ENCODE measurements around the gene SERPINF2.
A peak's percentile ranks its signal among the peaks of the same experiment; 100 is the strongest.
"Not testable (repeated sequence)": the region's sequence is repeated elsewhere in the genome, so short reads cannot be mapped to it uniquely, and the experiment has no call there.

Gene SERPINF2

DNA sequence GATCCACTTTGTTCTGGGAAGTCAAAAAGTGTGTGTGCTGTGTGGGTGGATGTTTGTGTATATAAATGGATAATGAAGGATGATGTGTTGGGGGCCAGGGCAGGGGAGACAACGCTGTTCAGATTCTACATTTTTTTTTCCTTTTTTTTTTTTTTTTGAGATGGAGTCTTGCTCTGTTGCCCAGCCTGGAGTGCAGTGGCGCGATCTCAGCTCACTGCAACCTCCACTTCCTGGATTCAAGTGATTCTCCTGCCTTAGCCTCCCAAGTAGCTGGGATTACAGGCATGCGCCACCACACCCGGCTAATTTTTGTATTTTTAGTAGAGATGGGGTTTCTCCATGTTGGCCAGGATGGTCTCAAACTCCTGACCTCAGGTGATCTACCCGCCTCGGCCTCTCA is 22.0 kb downstream of the SERPINF2 start:
- DNase-seq: not testable (repeated sequence)

DNA sequence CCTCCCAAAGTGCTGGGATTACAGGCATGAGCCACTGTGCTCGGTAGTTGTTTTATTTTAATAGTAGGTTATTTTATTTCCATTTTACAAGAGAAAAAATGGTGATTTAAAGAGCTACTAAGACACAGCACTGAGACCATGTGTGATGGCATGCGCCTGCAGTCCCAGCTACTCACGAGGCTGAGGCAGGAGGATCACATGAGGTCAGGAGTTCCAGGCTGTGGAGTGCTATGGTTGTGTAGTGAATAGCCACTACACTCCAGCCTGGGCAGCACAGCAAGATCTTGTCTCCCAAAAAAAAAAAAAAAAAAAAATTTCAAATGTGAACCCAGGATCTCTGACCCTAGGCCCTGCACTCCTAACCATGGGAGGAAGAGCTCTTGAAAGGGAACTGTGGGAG is 22.9 kb downstream of the SERPINF2 start:
- no peak for DNase-seq

DNA sequence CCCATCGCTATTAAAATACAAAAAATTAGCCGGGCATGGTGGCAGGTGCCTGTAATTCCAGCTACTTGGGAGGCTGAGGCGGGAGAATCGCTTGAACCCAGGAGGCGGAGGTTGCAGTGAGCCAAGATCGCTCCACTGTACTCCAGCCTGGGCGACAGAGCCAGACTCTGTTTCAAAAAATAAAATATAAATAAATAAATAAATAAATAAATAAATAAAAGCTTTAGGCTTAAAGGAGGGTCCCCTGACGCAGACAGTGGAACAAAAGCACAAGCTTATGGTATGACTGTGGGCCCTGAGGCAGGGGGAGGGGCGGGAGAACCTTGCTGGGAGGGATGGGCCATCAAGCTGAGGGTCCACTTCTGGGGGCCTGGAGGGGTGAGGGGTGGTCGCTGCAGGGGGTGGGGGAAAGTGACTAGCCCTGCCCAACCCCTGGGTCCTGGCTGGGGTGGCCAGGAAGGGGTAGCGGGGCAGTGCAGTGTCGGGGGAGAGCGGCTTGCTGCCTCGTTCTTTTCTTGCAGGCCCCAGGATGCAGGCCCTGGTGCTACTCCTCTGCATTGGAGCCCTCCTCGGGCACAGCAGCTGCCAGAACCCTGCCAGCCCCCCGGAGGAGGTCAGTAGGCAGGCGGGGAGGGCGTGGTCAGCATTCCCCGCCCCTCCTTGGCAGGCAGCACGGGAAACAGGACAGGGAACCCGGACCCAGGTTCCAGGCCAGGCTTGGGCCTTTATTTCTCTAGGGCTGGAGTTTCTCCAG is 23.9 kb downstream of the SERPINF2 start:
- no peak for DNase-seq

DNA sequence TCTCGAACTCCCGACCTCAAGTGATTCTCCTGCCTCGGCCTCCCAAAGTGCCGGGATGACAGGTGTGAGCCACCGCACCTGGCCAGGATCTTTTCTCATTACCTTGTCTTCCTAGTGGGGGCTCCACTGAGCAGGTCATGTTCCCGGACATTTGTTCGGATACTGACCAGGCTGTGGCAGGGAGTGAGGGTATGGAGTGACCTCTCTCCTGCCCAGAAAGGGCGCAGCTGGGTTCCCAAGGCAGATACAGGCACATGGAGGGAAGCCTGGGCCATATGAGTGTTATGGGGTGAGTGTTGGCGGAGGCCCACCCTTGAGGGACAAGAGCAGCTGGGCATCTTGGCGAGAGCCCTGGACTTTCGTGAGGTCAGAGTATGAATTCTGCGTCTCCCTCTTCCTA is 24.7 kb downstream of the SERPINF2 start:
- no peak for DNase-seq

DNA sequence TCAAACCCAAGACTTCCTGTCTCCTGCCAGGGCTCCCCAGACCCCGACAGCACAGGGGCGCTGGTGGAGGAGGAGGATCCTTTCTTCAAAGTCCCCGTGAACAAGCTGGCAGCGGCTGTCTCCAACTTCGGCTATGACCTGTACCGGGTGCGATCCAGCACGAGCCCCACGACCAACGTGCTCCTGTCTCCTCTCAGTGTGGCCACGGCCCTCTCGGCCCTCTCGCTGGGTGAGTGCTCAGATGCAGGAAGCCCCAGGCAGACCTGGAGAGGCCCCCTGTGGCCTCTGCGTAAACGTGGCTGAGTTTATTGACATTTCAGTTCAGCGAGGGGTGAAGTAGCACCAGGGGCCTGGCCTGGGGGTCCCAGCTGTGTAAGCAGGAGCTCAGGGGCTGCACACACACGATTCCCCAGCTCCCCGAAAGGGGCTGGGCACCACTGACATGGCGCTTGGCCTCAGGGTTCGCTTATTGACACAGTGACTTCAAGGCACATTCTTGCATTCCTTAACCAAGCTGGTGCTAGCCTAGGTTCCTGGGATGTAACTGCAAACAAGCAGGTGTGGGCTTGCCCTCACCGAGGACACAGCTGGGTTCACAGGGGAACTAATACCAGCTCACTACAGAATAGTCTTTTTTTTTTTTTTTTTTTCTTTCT is 27.3 kb downstream of the SERPINF2 start:
- DNase-seq: peak; percentile 18

DNA sequence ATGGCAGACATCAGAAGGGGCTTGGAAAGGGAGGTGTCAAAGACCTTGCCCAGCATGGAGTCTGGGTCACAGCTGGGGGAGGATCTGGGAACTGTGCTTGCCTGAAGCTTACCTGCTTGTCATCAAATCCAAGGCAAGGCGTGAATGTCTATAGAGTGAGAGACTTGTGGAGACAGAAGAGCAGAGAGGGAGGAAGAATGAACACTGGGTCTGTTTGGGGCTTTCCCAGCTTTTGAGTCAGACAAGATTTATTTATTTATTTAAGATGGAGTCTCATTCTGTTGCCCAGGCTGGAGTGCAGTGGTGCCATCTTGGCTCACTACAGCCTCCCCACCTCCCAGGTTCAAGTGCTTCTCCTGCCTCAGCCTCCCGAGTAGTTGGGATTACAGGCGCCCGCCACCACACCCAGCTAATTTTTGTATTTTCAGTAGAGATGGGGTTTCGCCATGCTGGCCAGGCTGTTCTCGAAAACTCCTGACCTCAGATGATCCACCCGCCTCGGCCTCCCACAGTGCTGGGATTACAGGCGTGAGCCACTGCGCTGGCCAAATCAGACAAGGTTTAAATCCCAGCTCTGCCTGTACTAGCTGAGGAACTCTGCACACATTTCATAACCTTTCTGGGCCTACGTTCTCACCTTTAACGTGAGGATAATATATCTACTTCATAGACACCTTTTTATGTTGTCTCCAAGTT is 30.5 kb downstream of the SERPINF2 start:
- DNase-seq: not testable (repeated sequence)

DNA sequence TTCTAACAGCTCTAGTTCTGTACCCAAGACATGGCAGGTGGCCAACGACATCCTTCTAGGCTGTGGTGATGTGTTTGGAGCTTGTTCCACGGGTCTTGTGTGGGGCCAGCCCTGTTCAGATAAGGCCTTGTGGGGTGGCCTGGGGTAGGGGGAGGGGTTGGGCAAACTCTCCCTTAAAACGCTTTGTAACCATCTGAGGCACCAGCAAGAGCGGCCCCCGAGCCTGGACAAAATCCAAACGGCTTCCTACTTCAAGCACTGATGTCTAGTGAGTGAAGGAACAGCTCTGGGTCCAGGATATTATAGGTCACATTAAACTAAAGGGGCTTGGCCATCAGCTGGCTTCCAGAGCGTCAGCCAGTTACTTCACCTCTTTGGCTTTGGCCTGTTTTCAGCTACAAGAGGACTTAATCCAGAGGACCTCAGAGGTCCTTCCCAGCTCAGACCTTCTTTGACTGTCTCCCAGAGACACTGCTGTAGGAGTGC is 31.1 kb downstream of the SERPINF2 start:
- no peak for DNase-seq

DNA sequence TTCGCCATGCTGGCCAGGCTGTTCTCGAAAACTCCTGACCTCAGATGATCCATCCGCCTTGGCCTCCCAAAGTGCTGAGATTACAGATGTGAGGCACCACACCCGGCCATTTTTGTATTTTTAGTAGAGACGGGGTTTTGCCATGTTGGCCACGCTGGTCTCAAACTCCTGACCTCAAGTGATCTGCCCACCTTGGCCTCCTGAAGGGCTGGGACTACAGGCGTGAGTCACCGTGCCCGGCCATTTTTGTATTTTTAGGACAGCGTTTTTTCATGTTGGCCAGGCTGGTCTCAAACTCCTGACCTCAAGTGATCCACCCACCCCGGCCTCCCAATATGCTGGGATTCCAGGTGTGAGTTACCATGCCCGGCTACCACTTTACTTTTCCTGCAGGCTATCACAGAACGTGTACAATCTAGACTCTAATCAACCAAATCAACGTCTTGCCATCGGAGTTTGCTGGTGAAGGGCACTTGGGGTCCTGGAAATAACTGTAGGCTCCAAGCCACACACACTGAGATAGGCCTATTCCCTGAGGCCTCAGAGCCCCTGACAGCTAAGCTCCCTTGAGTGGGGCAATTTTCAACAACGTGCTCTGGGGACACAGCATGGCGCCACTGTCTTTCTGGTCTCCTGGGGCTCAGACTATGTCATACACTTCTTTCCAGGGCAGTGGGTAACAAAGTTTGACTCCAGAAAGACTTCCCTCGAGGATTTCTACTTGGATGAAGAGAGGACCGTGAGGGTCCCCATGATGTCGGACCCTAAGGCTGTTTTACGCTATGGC is 31.9 kb downstream of the SERPINF2 start:
- no peak for DNase-seq

DNA sequence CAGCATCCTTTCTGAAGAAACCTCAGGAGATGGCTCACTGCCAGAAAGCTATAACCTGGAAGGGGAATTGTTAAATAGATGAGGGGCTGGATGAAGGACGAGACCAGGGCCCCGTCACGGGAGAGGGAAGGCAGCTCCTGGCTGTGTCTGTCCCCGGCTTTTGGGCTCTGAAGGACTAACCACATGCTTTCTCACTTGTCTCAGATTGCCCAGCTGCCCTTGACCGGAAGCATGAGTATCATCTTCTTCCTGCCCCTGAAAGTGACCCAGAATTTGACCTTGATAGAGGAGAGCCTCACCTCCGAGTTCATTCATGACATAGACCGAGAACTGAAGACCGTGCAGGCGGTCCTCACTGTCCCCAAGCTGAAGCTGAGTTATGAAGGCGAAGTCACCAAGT is 33.7 kb downstream of the SERPINF2 start:
- no peak for DNase-seq

DNA sequence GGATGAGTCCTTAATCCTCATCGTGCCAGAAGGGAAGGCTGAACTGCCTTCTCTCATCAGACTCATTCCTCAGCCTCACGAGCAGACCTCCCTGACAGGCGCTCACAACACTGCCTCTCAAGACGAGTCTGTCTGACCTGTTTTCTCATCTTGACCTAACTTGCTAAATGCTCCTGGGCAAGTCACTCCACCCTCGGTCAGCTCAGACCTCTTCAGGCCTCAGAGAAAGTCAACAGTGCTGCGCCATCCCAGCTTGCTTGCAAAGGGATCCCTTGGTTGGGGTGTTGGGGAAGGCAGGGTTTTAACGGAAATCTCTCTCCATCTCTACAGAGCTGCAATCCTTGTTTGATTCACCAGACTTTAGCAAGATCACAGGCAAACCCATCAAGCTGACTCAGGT is 34.2 kb downstream of the SERPINF2 start:
- DNase-seq: no peak

DNA sequence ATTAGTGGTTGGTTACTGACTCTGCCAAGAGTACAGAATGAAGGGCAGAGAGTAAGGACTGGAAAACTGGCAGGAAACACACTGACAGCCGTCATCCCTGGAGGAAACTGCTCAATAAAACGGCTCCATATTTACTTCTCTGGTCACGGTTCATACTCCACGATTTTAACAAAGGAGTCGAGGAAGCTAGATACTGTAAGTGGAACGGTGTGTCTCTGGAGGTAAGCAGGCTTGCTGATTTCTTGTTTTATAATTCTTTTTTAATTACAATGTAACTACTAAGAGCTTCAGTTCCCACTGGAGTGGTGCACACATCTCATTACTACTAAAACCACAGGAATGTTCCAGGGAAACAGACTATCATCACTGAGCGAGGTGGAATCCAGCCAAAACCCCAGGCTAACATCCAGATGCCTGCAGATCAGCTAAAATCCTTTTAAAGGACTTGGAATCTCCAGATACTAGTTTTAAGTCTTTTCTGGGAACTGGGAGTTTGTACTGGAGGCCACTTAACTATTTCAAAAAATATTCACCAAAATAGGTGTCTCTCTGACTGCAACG is 37.0 kb downstream of the SERPINF2 start:
- no peak for DNase-seq

DNA sequence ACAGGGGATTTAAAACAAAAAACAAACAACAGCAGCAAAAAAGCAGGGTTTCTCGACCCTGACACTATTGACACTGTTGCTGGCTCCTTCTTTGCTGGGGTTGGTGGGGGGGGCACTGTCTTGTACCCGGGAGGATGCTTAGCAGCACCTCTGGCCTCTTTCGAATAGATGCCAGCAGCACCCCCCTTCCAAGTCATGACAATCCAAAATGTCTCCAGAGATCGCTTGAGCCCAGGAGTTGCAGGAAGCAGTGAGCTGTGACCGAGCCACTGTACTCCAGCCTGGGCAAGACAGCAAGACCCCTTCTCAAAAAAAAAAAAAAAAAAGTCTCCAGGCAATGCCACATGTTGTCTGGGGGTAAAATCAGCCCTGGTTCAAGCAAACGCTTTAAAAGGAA is 39.5 kb downstream of the SERPINF2 start:
- DNase-seq: no peak

DNA sequence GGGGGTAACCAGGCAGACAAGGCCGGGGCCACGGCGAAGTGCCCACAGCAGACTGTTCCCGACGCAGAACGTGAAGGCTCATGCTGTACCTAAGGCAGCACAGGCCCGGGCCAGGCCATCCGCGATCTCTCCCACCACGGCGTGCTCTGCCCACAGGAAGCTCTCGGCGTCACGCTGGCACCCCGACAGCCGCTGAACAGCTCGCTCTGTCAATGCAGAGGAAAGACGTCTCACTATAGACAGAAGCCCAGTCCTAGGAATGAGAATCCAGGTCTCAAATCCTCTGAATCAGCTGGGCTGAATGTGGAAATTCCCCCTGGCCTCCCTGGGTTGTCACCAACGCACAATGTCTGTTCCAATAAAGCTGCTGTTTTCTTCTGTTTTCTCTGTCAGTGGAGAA is 40.6 kb downstream of the SERPINF2 start:
- DNase-seq: no peak

DNA sequence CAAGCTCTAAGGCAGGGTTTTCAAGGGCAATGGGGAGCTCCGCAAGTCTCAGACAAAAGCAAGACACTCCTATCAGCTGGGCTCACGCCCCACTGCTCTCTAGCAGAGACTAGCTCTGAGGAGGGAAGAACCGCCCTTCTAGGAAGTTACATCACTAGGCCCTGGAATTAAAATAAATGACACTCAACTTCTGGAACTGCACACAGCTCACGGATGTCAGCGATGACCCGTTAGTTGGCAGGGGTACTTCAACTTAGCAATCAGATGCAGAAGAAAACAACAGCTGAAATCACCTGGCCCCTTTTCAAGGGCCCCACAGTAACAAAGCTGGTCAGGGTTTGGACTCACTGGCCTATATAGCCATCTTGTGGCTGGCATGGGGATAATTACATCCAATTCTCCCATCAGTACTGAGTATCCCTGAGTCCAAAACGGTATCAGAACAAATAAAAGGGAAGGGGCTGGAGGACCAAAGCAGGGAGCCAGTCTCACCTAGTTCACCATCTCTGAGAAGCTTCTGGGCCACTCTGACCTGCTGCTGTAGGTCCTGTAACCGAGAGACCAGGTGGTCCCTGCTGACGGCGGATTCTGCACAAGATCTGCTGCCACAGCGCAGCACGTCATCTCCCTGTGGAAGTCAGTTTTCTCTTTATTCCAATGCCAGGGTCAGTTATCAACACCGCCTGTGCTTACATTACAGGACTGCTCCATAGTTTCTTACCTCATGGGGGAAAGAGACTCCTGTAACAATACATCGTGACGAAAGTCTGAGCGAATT is 41.4 kb downstream of the SERPINF2 start:
- DNase-seq: peak; percentile 5

DNA sequence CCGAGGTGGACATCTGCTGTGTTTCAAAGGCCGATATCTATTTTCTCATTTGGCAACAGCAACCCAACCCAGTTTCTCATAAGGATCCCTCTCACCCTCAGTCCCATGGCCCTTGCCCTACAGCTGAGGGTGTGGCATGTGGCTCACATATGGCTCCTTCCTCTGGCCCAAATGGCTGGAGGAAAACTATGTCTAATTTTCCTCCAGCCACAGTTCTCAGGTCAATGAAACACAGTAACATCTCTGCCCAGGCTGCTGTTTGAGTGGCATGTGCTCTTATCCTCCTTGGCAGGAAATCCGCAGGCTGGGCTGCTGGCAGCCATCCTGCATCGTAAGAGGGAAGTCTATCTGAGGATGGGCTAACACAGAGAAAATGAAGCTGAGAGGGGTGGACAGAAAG is 43.3 kb downstream of the SERPINF2 start:
- DNase-seq: no peak

DNA sequence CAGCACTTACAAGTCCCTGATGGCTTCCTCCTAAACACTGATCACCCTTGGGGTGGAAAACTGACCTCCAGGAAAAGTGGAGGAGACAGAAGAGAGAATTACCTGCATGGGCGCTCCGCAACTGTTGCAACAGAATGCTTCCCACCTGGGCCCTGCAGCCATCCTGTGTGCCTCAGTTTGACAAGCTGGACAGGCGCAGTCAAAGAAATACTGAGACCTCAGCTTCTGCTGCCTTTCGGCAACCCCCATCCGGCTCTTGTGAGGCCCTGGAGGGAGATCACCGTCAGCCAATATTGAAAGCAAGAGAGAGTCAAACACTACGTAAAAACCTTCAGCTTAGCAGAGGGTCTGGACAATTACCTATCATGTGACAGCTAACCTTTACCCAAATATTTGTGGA is 44.0 kb downstream of the SERPINF2 start:
- DNase-seq: no peak

DNA sequence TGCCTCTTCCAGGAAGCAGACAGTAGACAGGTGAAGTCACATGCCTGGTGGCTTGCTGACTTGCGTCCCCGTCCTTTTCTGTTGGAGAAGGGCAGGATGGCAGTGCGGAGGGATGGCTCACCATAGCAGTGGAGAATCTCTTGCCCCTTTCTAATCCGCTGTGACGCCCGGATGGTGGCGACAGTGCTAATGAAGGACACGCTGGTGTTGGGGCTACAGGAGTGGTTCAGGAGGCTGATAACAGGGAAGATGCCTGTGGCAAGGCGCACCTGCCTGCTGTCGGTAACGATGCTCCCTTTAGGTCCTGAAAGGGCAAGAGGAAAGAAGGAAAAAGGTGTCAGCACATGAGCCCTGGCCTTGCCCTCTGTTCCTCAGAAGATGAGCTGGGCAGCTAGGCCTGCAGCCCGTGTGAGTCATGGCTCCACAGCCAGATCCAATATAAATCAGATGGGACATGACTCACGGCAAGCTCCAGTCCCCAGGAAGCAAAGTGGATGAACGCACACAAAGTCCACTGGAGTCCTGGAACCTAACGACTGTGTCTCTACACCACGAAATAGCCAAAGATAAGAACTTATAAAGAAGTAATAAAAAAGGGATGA is 44.7 kb downstream of the SERPINF2 start:
- DNase-seq: no peak

DNA sequence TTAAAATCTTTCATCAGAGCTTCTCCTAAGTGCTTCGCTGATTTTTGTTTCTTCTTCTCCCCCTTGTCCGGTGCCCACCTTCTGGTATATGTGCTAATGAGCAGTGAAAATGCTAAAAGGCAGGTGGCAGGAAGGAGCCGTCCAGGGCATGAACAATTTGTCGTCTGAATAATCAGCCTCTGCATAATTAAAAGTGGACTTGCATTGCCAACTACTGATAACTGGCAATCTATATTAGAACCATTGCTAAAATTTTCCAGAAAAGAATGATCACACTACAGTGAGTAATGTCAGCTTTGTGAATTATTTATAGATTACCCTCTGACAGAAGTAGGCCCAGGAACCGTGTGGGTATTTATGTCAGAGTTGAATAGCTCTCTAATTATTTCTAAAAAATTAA is 47.3 kb downstream of the SERPINF2 start:
- no peak for DNase-seq

DNA sequence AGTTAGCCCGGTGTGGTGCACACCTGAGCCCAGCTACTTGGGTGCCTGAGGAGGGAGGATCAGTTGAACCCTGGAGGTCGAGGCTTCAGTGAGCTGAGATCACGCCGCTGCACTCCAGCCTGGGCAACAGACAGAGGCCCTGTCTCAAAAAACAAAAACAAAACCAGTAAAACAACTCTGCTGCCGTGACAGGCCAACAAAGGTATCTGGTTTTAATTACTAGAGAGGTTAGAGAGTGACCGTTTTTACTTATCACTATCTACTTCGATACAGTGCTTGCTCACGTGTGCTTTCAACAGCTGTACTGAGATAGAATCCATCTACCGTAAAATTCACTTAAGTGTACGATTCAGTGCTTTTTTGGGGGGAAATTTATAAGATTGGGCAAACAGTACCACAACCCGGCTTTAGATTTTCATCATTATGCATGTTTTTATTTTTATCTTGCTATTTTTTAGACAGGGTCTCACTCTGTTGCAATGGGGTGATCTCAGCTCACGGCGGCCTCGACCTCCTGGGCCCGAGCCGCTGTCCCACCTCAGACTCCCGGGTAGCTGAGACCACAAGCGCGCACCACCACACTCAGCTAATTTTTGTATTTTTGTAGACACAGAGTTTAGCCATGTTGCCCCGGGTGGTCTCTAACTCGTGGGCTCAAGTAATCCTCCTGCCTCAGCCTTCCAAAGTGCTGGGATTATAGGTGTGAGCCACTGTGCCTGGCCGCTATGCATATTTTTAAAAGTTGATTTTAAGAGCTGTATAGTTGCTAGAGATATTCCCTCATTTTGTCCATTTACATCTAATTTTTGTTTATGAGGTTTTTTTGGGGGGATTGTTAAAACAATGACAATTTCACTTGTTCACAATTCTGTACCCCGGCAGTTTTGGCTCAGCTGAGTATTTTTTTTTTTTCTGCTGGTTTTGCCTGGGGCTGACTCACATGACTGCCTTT is 50.1 kb downstream of the SERPINF2 start:
- no peak for DNase-seq

DNA sequence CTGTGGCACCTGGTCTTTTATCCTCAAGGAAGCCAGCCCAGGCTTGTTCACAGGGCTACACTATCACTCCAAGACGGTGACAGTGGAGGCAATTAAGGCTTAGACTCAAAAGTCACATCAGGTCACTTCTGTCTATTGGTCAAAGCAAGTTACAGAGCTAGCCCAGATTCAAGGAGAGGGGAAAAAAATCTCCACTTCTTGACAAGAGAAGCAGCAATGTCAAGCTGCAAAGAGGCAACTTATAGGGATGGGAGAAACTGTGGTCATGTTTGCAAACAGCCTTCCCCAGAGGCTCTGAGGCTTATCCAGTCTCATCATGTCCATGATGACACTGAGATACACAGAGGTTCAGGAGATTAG is 50.8 kb downstream of the SERPINF2 start:
- DNase-seq: no peak
